SU-DHL-6 (cell line): Measurements from ENCODE around the gene NLRP8.

Experiments used
- H2AFZ ChIP-seq: fragments of 200-600 bp; sonication (generic); 2 replicates; pipeline ENCODE4 v1.6.1; 2014; ENCODE audit warnings: low read depth, mild to moderate bottlenecking, moderate library complexity, mixed read lengths, antibody characterized with exemption, low read length; ENCODE audit not compliant: severe bottlenecking
- H3F3A ChIP-seq: fragments of 200-600 bp; shearing (Covaris generic); 2 replicates; pipeline ENCODE4 v1.6.0; 2016; ENCODE audit warnings: antibody characterized with exemption, mild to moderate bottlenecking; ENCODE audit not compliant: insufficient read depth
- H3K27ac ChIP-seq: fragments of 200-600 bp; sonication (generic); 2 replicates; pipeline ENCODE4 v1.5.1; 2016; ENCODE audit warnings: low read depth, mild to moderate bottlenecking, low read length, moderate library complexity, mixed read lengths
- H3K27me3 ChIP-seq: fragments of 200-600 bp; sonication (generic), shearing (Covaris generic); 2 replicates; pipeline ENCODE4 v1.6.0; 2014; ENCODE audit warnings: mild to moderate bottlenecking, low read length
- H3K36me3 ChIP-seq: fragments of 200-600 bp; sonication (generic); 2 replicates; pipeline ENCODE4 v1.6.1; 2014; ENCODE audit warnings: mild to moderate bottlenecking, low read length, mixed read lengths
- H3K4me2 ChIP-seq: fragments of 300-600, 200-600 bp; shearing (Covaris generic), sonication (generic); 2 replicates; pipeline ENCODE4 v1.6.0; 2014; ENCODE audit warnings: low read length, low read depth, mild to moderate bottlenecking; ENCODE audit not compliant: poor library complexity, severe bottlenecking
- H3K4me3 ChIP-seq: fragments of 200-600 bp; sonication (generic); 2 replicates; pipeline ENCODE4 v1.5.1; 2014; ENCODE audit warnings: antibody characterized with exemption, low read length, mild to moderate bottlenecking, mixed read lengths; ENCODE audit not compliant: insufficient read depth, poor library complexity, severe bottlenecking
- H3K79me2 ChIP-seq: fragments of 200-600 bp; sonication (generic); 2 replicates; pipeline ENCODE4 v1.6.1; 2014; ENCODE audit warnings: mild to moderate bottlenecking, low read length, moderate library complexity; ENCODE audit not compliant: insufficient read depth
- H3K9ac ChIP-seq: fragments of 200-600 bp; sonication (generic); 2 replicates; pipeline ENCODE4 v1.7.0; 2014; ENCODE audit warnings: mild to moderate bottlenecking, low read length
- H3K9me2 ChIP-seq: fragments of 200-600 bp; sonication (generic); replicated peaks from 2 replicates; pipeline ENCODE4 v1.6.1; 2014; ENCODE audit warnings: low read length; ENCODE audit not compliant: insufficient read depth
- H3K9me3 ChIP-seq: fragments of 200-600 bp; sonication (generic); 2 replicates; pipeline ENCODE4 v1.6.1; 2014; ENCODE audit warnings: low read length, mixed read lengths; ENCODE audit not compliant: insufficient read depth
- H4K20me1 ChIP-seq: fragments of 200-600 bp; sonication (generic); 2 replicates; pipeline ENCODE4 v1.6.1; 2014; ENCODE audit warnings: low read depth, mild to moderate bottlenecking, antibody characterized with exemption, low read length, moderate library complexity, mixed read lengths
- CTCF ChIP-seq: fragments of 200-600 bp; sonication (generic); IDR thresholded peaks from one replicate; pipeline ENCODE4 v1.5.1; 2017; ENCODE audit warnings: antibody characterized with exemption, mild to moderate bottlenecking, low read length, moderate library complexity; ENCODE audit not compliant: insufficient read depth, poor library complexity, severe bottlenecking
- EZH2phosphoT487 ChIP-seq: fragments of 200-600 bp; sonication (generic), shearing (Covaris generic); conservative IDR thresholded peaks from 2 replicates; pipeline ENCODE4 v1.6.1; 2018; ENCODE audit warnings: mild to moderate bottlenecking, antibody characterized with exemption, low read length, moderate library complexity, mixed read lengths

Gene NLRP8

GRCh38 chr19:55930996-55931515 lies 16.6 kb upstream of the NLRP8 start:
- H3F3A ChIP-seq = no peaks in the 10 kb centered on the region

DNA sequence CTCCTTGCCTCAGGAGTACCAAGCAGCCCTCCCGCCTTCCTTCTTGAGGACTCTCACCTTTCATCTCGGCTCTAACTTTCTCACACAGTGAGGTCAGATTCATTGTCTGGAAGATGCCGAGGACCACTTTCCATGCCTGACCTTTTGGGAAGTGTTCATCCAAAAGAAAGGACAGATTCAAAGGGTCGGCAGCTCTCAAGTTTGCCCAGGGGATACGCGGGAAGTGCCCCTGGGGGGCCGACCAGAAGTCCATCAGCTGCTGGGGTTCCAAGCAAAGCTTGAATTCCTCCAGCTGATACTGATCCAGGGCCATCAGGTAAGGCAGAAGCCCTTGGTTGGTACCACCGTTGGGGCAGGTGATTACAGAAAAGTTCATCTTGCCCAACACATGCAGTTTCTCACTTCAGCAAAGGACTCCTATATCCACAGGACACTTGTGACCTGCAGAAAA lies 15.7 kb upstream of the NLRP8 start, which contains the start of gene NLRP13:
NLRP13 (minus strand) TSS at position 401 of the 451 bp plus-strand sequence; CDS start at position 376, 25 bp downstream.
- H2AFZ ChIP-seq = no peak within 1 kb of the TSS
- no peak within 1 kb of the TSS for H3K9ac ChIP-seq
- no peaks in the 10 kb centered on the region for H3K36me3 ChIP-seq
- TF ChIP-seq CTCF (no peak), EZH2phosphoT487 (no peak)
- H3K79me2 ChIP-seq = no peaks in the 10 kb centered on the region
- no peak within 1 kb of the TSS for H3K4me3 ChIP-seq
- H3K9me3 ChIP-seq = no peaks in the 10 kb centered on the region
- no peaks in the 10 kb centered on the region for H3K27me3 ChIP-seq
- no peak within 1 kb of the TSS for H3K27ac ChIP-seq
- no peaks in the 10 kb centered on the region for H3K9me2 ChIP-seq
- H3F3A ChIP-seq = no peaks in the 10 kb centered on the region
- H3K4me2 ChIP-seq = no peak within 1 kb of the TSS
- H4K20me1 ChIP-seq = no peaks in the 10 kb centered on the region

More at GRCh38 chr19:55930996-55931515, 16.6 kb upstream of the NLRP8 start:
- Histone ChIP-seq H3K36me3 (no peaks in the 10 kb centered on the region), H3K9ac (no peak overlapping the region), H4K20me1 (no peaks in the 10 kb centered on the region), H3K27ac (no peak overlapping the region), H3K9me3 (no peaks in the 10 kb centered on the region), H3K9me2 (no peaks in the 10 kb centered on the region), H2AFZ (no peak overlapping the region), H3K4me2 (peak overlapping the region; percentile 8), H3K4me3 (no peak overlapping the region), H3K27me3 (no peaks in the 10 kb centered on the region), H3K79me2 (no peaks in the 10 kb centered on the region)
- TF ChIP-seq EZH2phosphoT487 = no peak
- TF ChIP-seq CTCF = no peak

GRCh38 chr19:55935206-55935605 lies 12.4 kb upstream of the NLRP8 start:
- Histone ChIP-seq H3K79me2 (no peaks in the 10 kb centered on the region), H3F3A (no peaks in the 10 kb centered on the region), H3K9me2 (no peaks in the 10 kb centered on the region), H2AFZ (no peak overlapping the region), H3K36me3 (no peaks in the 10 kb centered on the region), H3K27me3 (no peaks in the 10 kb centered on the region), H3K27ac (no peak overlapping the region), H4K20me1 (no peaks in the 10 kb centered on the region), H3K9ac (no peak overlapping the region), H3K4me2 (no peak overlapping the region), H3K9me3 (no peaks in the 10 kb centered on the region), H3K4me3 (no peak overlapping the region)
- TF ChIP-seq EZH2phosphoT487 (no peak), CTCF (no peak)
